Activated CD8-positive, alpha-beta T cell treated with anti-CD3 and anti-CD28 coated beads for 36 hours (primary cell): ENCODE results near the gene PLSCR3. TPM values are rescaled to one million over a fixed set of nuclear protein-coding genes. Genes with fewer than 3 reads are reported as not detected.
A peak's percentile ranks its signal among the peaks of the same experiment; 100 is the strongest.

Experiments used
- ATAC-seq: fragments of 200-7000 bp; cut with Tn5 transposase; one replicate; pipeline ENCODE4 v1.10.0; 2021; ENCODE audit warnings: mild to moderate bottlenecking, moderate library complexity
- CTCF ChIA-PET: fragments of 350-600 bp; sonication (Branson Sonifier 250); formaldehyde crosslinking; loops from one replicate; lab custom pipeline; 2021; ENCODE audit warnings: antibody characterized with exemption; lab: Charles Lee
- POLR2A ChIA-PET: fragments of 350-600 bp; sonication (Branson Sonifier 250); formaldehyde crosslinking; loops from one replicate; lab custom pipeline; 2021; ENCODE audit warnings: antibody characterized with exemption; lab: Charles Lee
- DNase-seq: peaks from one replicate; pipeline ENCODE4 v3.0.0-alpha.2; 2020
- H3K27ac Mint-ChIP-seq: one replicate; pipeline ENCODE4 v1.8.0; 2021; ENCODE audit warnings: mild to moderate bottlenecking, mixed read lengths
- H3K27me3 Mint-ChIP-seq: one replicate; pipeline ENCODE4 v1.8.0; 2021; ENCODE audit warnings: mixed read lengths
- H3K36me3 Mint-ChIP-seq: one replicate; pipeline ENCODE4 v1.8.0; 2021; ENCODE audit warnings: low read depth, mixed read lengths
- H3K4me1 Mint-ChIP-seq: one replicate; pipeline ENCODE4 v1.8.0; 2021; ENCODE audit warnings: low read depth, mixed read lengths
- H3K4me3 Mint-ChIP-seq: one replicate; pipeline ENCODE4 v1.8.0; 2021; ENCODE audit warnings: mild to moderate bottlenecking, moderate library complexity, mixed read lengths
- H3K9me3 Mint-ChIP-seq: one replicate; pipeline ENCODE4 v1.8.0; 2021; ENCODE audit warnings: mixed read lengths
- CTCF ChIP-seq: fragments of 200-600 bp; IDR thresholded peaks from one replicate; pipeline ENCODE4 v1.8.0; 2022; ENCODE audit warnings: antibody characterized with exemption, mild to moderate bottlenecking
- intact Hi-C: fragments of 100-400 bp; cut with micrococcal nuclease; formaldehyde crosslinking; loops from one replicate; pipeline ENCODE4 v1.10.0; 2022
- total RNA-seq, 2 experiments: library from RNA; stranded (reverse); gene quantifications; one replicate each; pipeline ENCODE4 v1.2.3, GENCODE V29; 2021

The PLSCR3 gene
- total RNA-seq, 2 experiments from 2014 or later, result 62.6 to 71.1 TPM

GRCh38 chr17:7346761-7347614 lies 47.3 kb downstream of the PLSCR3 start:
- Mint-ChIP-seq H3K9me3 (no peaks in the 10 kb centered on the region), H3K4me1 (peaks cover 28% of the 10 kb centered on the region), H3K27me3 (no peaks in the 10 kb centered on the region), H3K27ac (peak overlapping the region; percentile 34), H3K36me3 (peaks cover 48% of the 10 kb centered on the region), H3K4me3 (no peak overlapping the region)
- ChIA-PET POLR2A (interaction anchor here (5.2 to 7.4 kb wide), 2 partner anchors 10 to 33 kb away, joined by 29 to 76 read pairs; partner anchors contain the start of genes ACAP1 and GPS2), CTCF (interaction anchor here (3.8 to 6.8 kb wide), 4 partner anchors 9 to 50 kb away, joined by 16 to 50 read pairs (median 34); partner anchors contain the start of genes ACAP1 and TMEM95)
- TF ChIP-seq CTCF, result no peak
- intact Hi-C loops, result no loop called here
- DNase-seq, result no peak
- ATAC-seq, result no peak

GRCh38 chr17:7343250-7343649 lies 51.1 kb downstream of the PLSCR3 start:
- CTCF ChIA-PET, result interaction anchor here (1.0 to 6.3 kb wide), 3 partner anchors 13 to 218 kb away, joined by 3 to 50 read pairs (median 20); partner anchors contain the start of gene TMEM95
- H3K4me1 Mint-ChIP-seq, result peaks cover 17% of the 10 kb centered on the region

GRCh38 chr17:7341842-7342241 lies 52.5 kb downstream of the PLSCR3 start:
- Mint-ChIP-seq H3K4me1 (peaks cover 21% of the 10 kb centered on the region), H3K4me3 (no peak overlapping the region), H3K27ac (no peak overlapping the region), H3K27me3 (no peaks in the 10 kb centered on the region), H3K9me3 (no peaks in the 10 kb centered on the region), H3K36me3 (peaks cover 49% of the 10 kb centered on the region)
- no peak for DNase-seq
- TF ChIP-seq CTCF, result no peak
- ChIA-PET CTCF (interaction anchor here (1.0 to 6.3 kb wide), 3 partner anchors 12 to 219 kb away, joined by 3 to 50 read pairs (median 4); partner anchors contain the start of gene NEURL4), POLR2A (interaction anchor here (1.0 to 2.1 kb wide), 5 partner anchors 9 to 34 kb away, joined by 3 to 10 read pairs (median 6); partner anchors contain the start of gene NEURL4)
- ATAC-seq, result no peak
- intact Hi-C loops, result no loop called here

More at GRCh38 chr17:7343250-7343649, 51.1 kb downstream of the PLSCR3 start:
- ATAC-seq (no peak), DNase-seq (no peak)
- TF ChIP-seq CTCF, result no peak
- Mint-ChIP-seq H3K9me3 (no peaks in the 10 kb centered on the region), H3K27ac (peak overlapping the region; percentile 72), H3K27me3 (no peaks in the 10 kb centered on the region), H3K4me3 (no peak overlapping the region), H3K36me3 (peaks cover 44% of the 10 kb centered on the region)
- POLR2A ChIA-PET, result interaction anchor here (0.8 to 1.8 kb wide), 5 partner anchors 8 to 240 kb away, joined by 3 to 10 read pairs (median 3); no protein-coding TSS in a partner anchor
- intact Hi-C loops, result no loop called here

GRCh38 chr17:7340179-7340578 lies 54.1 kb downstream of the PLSCR3 start:
- POLR2A ChIA-PET, result interaction anchor here (7.8 kb wide), 1 partner anchor 8 kb away, joined by 76 read pairs; the partner anchor contains the start of gene KCTD11
- ATAC-seq (no peak), DNase-seq (no peak)
- Mint-ChIP-seq H3K27ac (no peak overlapping the region), H3K36me3 (peaks cover 43% of the 10 kb centered on the region), H3K9me3 (no peaks in the 10 kb centered on the region), H3K4me3 (no peak overlapping the region), H3K27me3 (no peaks in the 10 kb centered on the region), H3K4me1 (peaks cover 30% of the 10 kb centered on the region)
- intact Hi-C loops, result no loop called here
- CTCF ChIA-PET, result interaction anchor here (3.2 kb wide), 1 partner anchor 9 kb away, joined by 8 read pairs; no protein-coding TSS in a partner anchor
- TF ChIP-seq CTCF, result no peak

Other genes starting within 250 kb of the PLSCR3 start
- 1 to 10 TPM; 2.6 to 3.9 TPM for gene ASGR1, start 215.2 kb downstream of the PLSCR3 start, total RNA-seq
- 1 to 10 TPM; 9.5 to 9.7 TPM for gene DLG4, start 174.7 kb downstream of the PLSCR3 start, total RNA-seq
- gene ACADVL, start 174.6 kb downstream of the PLSCR3 start, total RNA-seq, result 100 to 1,000 TPM; 288 to 291 TPM
- gene DVL2, start 160.0 kb downstream of the PLSCR3 start, total RNA-seq, result 10 to 100 TPM; 50.0 to 53.6 TPM
- 10 to 100 TPM; 17.8 to 24.4 TPM for gene PHF23, start 155.1 kb downstream of the PLSCR3 start, total RNA-seq
- gene GABARAP, start 152.1 kb downstream of the PLSCR3 start, total RNA-seq, result 100 to 1,000 TPM; 104 to 118 TPM
- 100 to 1,000 TPM; 159 to 160 TPM for gene CTDNEP1, start 142.8 kb downstream of the PLSCR3 start, total RNA-seq
- 10 to 100 TPM; 80.2 to 85.4 TPM for gene ELP5, start 142.3 kb downstream of the PLSCR3 start, total RNA-seq
- 1 to 10 TPM; 1.5 to 1.7 TPM for gene CLDN7, start 132.0 kb downstream of the PLSCR3 start, total RNA-seq
- under 1 TPM; 0.07 to 0.25 TPM for gene SLC2A4, start 112.8 kb downstream of the PLSCR3 start, total RNA-seq
- gene YBX2, start 99.9 kb downstream of the PLSCR3 start, total RNA-seq, result under 1 TPM; 0.56 to 0.83 TPM
- gene EIF5A, start 86.9 kb downstream of the PLSCR3 start, total RNA-seq, result 1,000 to 10,000 TPM; 1,064 TPM
- gene GPS2, start 79.2 kb downstream of the PLSCR3 start, total RNA-seq, result 10 to 100 TPM; 31.8 to 36.8 TPM
- 10 to 100 TPM; 36.2 to 40.4 TPM for gene NEURL4, start 65.2 kb downstream of the PLSCR3 start, total RNA-seq
- gene ACAP1, start 58.0 kb downstream of the PLSCR3 start, total RNA-seq, result 100 to 1,000 TPM; 309 to 342 TPM
- 10 to 100 TPM; 11.0 to 11.2 TPM for gene KCTD11, start 42.4 kb downstream of the PLSCR3 start, total RNA-seq
- gene TMEM95, start 39.4 kb downstream of the PLSCR3 start, total RNA-seq, result not detected
- 1 to 10 TPM; 6.8 to 6.9 TPM for gene TNK1, start 13.4 kb downstream of the PLSCR3 start, total RNA-seq
- gene TMEM256, start 9.6 kb upstream of the PLSCR3 start, total RNA-seq, result 10 to 100 TPM; 55.8 to 60.6 TPM
- 10 to 100 TPM in 1 of 2 experiments, 1 to 10 TPM in 1; 9.4 to 10.9 TPM for gene NLGN2, start 13.3 kb upstream of the PLSCR3 start, total RNA-seq
- gene SPEM1, start 25.8 kb upstream of the PLSCR3 start, total RNA-seq, result under 1 TPM in 1 of 2 experiments, not detected in 1; 0.36 TPM
- not detected for gene SPEM2, start 31.1 kb upstream of the PLSCR3 start, total RNA-seq
- not detected for gene SPEM3, start 34.3 kb upstream of the PLSCR3 start, total RNA-seq
- gene TMEM102, start 40.9 kb upstream of the PLSCR3 start, total RNA-seq, result 10 to 100 TPM; 12.5 to 14.2 TPM
- 10 to 100 TPM; 16.5 to 16.6 TPM for gene FGF11, start 45.0 kb upstream of the PLSCR3 start, total RNA-seq
- 10 to 100 TPM; 11.5 to 11.7 TPM for gene CHRNB1, start 50.5 kb upstream of the PLSCR3 start, total RNA-seq
- 10 to 100 TPM; 24.3 to 24.6 TPM for gene ZBTB4, start 85.1 kb upstream of the PLSCR3 start, total RNA-seq
- not detected for gene SLC35G6, start 86.9 kb upstream of the PLSCR3 start, total RNA-seq
- 100 to 1,000 TPM; 219 to 223 TPM for gene POLR2A, start 89.8 kb upstream of the PLSCR3 start, total RNA-seq
- 10 to 100 TPM; 11.8 to 13.8 TPM for gene TNFSF12, start 154.5 kb upstream of the PLSCR3 start, total RNA-seq
- 1 to 10 TPM; 4.0 to 6.9 TPM for gene TNFSF13, start 164.2 kb upstream of the PLSCR3 start, total RNA-seq
- gene SENP3, start 167.4 kb upstream of the PLSCR3 start, total RNA-seq, result 10 to 100 TPM; 60.2 to 63.2 TPM
- gene CD68, start 185.1 kb upstream of the PLSCR3 start, total RNA-seq, result 10 to 100 TPM; 11.4 to 12.9 TPM
- 10 to 100 TPM; 50.9 to 51.4 TPM for gene MPDU1, start 189.3 kb upstream of the PLSCR3 start, total RNA-seq
- gene SOX15, start 195.6 kb upstream of the PLSCR3 start, total RNA-seq, result under 1 TPM in 1 of 2 experiments, not detected in 1; 0.25 TPM
- gene FXR2, start 220.4 kb upstream of the PLSCR3 start, total RNA-seq, result 10 to 100 TPM; 28.6 to 33.1 TPM
- gene SAT2, start 233.3 kb upstream of the PLSCR3 start, total RNA-seq, result 10 to 100 TPM; 15.6 to 22.2 TPM
- not detected for gene SHBG, start 235.6 kb upstream of the PLSCR3 start, total RNA-seq